Measurements from ENCODE around the gene ATG7.
"Not testable (repeated sequence)": the region's sequence is repeated elsewhere in the genome, so short reads cannot be mapped to it uniquely, and the experiment has no call there.

ATG7 gene

GRCh38 chr3:11302444-11302843 is 30.2 kb downstream of the ATG7 start:
- DNase-seq: no peak

- DNase-seq: no peak
Observed at GRCh38 chr3:11304175-11304574, 32.0 kb downstream of the ATG7 start.

- no peak for DNase-seq
Observed at GRCh38 chr3:11305509-11305908, 33.3 kb downstream of the ATG7 start.

- DNase-seq: no peak
Observed at GRCh38 chr3:11306817-11307589, 34.8 kb downstream of the ATG7 start.

- no peak for DNase-seq
Observed at GRCh38 chr3:11307830-11308432, 35.7 kb downstream of the ATG7 start.

GRCh38 chr3:11310258-11310657 is 38.1 kb downstream of the ATG7 start:
- no peak for DNase-seq

- DNase-seq: no peak
Observed at GRCh38 chr3:11312166-11312565, 40.0 kb downstream of the ATG7 start.

GRCh38 chr3:11317300-11317699 is 45.1 kb downstream of the ATG7 start:
- no peak for DNase-seq

- no peak for DNase-seq
Observed at GRCh38 chr3:11322931-11323330, 50.7 kb downstream of the ATG7 start.

- DNase-seq: no peak
Observed at GRCh38 chr3:11323813-11324212, 51.6 kb downstream of the ATG7 start.

- DNase-seq: no peak
Observed at GRCh38 chr3:11327619-11328018, 55.4 kb downstream of the ATG7 start.

- no peak for DNase-seq
Observed at GRCh38 chr3:11328196-11328945, 56.2 kb downstream of the ATG7 start.

GRCh38 chr3:11329777-11330176 is 57.6 kb downstream of the ATG7 start:
- DNase-seq: no peak

GRCh38 chr3:11331101-11331500 is 58.9 kb downstream of the ATG7 start:
- no peak for DNase-seq

- DNase-seq: peak; percentile 8
Observed at GRCh38 chr3:11335056-11335608, 62.9 kb downstream of the ATG7 start.

- no peak for DNase-seq
Observed at GRCh38 chr3:11339541-11339940, 67.3 kb downstream of the ATG7 start.

GRCh38 chr3:11346416-11346815 is 74.2 kb downstream of the ATG7 start:
- DNase-seq: no peak

- not testable (repeated sequence) for DNase-seq
Observed at GRCh38 chr3:11348877-11349276, 76.7 kb downstream of the ATG7 start.

GRCh38 chr3:11349446-11349845 is 77.2 kb downstream of the ATG7 start:
- DNase-seq: no peak

GRCh38 chr3:11350374-11350773 is 78.2 kb downstream of the ATG7 start:
- no peak for DNase-seq

GRCh38 chr3:11351451-11351850 is 79.3 kb downstream of the ATG7 start:
- DNase-seq: no peak

GRCh38 chr3:11356269-11356668 is 84.1 kb downstream of the ATG7 start:
- DNase-seq: no peak

GRCh38 chr3:11362600-11362999 is 90.4 kb downstream of the ATG7 start:
- DNase-seq: no peak

GRCh38 chr3:11363715-11364114 is 91.5 kb downstream of the ATG7 start:
- DNase-seq: no peak

Data from NCI-H2171 (cell line).